WERI-Rb-1 (cell line): Measurements from ENCODE around the gene GLIS1.
A peak's percentile ranks its signal among the peaks of the same experiment; 100 is the strongest.

Experiments
- DNase-seq: peaks from one replicate; pipeline ENCODE4 v3.0.0-alpha.2; 2020
- H3K27ac ChIP-seq: fragments of 250-450 bp; sonication (Bioruptor Pico); 2 replicates; pipeline ENCODE4 v1.5.1; 2020; ENCODE audit warnings: mild to moderate bottlenecking, moderate library complexity
- H3K27me3 ChIP-seq: fragments of 250-450 bp; sonication (Bioruptor Pico); 2 replicates; pipeline ENCODE4 v1.5.1; 2021; ENCODE audit warnings: mild to moderate bottlenecking, low read depth, moderate library complexity; ENCODE audit not compliant: insufficient read depth, severe bottlenecking
- H3K36me3 ChIP-seq: fragments of 250-450 bp; sonication (Bioruptor Pico); 2 replicates; pipeline ENCODE4 v1.5.1; 2020; ENCODE audit warnings: mild to moderate bottlenecking, moderate library complexity
- H3K4me3 ChIP-seq: 2 replicates; pipeline ENCODE4 v1.5.1; 2011; ENCODE audit warnings: low read depth, mild to moderate bottlenecking, control low read depth, low read length
- H3K9me3 ChIP-seq: fragments of 250-450 bp; sonication (Bioruptor Pico); 2 replicates; pipeline ENCODE4 v1.5.1; 2021; ENCODE audit warnings: mild to moderate bottlenecking, moderate library complexity; ENCODE audit not compliant: severe bottlenecking
- TF ChIP-seq, protein P1 (sequence below): IDR thresholded peaks from 2 replicates; pipeline ENCODE4 v1.5.1; 2011; ENCODE audit warnings: low read depth, mild to moderate bottlenecking, control low read depth, inconsistent platforms, low read length

GLIS1 gene

DNA sequence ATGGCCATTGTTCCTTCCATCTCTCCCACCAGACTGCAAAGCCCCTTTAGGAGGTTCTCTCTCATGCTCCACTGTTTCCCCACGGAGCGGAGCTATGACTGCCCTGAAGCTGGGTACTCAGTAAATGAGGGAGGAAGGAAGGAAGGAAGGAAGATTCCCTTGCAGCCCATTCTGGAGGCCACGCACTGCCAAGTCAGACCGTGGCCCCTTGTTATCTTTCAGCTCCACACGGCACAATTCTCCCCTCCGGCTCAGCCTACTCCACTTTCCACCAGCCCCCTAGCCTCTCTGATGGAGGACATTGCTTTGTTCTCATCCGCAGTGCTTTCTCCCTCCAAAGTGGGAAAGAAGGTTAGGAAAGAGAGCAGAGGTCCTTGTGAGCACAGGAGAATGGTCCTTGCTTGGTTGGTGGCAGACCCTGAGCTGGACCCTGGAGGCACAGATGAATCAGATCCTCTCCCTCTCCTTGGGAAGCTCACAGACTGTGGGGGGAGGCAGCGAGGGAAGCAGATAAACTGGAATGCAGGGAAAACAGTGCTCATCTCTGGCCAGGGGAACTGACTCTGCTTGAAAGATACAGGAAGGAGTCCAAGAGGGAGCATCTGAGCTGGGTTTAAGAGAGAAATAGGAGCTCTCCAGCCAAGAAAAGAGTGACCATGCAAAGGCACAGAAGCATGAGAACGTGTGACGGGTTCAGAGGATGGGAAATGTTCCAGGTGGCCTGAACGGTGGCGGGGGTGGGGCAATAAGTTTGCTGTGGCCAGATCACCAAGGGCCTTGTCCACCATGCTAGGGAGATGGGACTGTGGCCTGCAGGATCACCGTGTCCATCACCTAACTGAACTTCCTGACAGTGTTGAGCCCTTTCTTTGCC, 52.6 kb downstream of the GLIS1 start:
- H3K27me3 ChIP-seq, result no peaks in the 10 kb centered on the region
- no peaks in the 10 kb centered on the region for H3K36me3 ChIP-seq
- TF ChIP-seq, protein P1, sequence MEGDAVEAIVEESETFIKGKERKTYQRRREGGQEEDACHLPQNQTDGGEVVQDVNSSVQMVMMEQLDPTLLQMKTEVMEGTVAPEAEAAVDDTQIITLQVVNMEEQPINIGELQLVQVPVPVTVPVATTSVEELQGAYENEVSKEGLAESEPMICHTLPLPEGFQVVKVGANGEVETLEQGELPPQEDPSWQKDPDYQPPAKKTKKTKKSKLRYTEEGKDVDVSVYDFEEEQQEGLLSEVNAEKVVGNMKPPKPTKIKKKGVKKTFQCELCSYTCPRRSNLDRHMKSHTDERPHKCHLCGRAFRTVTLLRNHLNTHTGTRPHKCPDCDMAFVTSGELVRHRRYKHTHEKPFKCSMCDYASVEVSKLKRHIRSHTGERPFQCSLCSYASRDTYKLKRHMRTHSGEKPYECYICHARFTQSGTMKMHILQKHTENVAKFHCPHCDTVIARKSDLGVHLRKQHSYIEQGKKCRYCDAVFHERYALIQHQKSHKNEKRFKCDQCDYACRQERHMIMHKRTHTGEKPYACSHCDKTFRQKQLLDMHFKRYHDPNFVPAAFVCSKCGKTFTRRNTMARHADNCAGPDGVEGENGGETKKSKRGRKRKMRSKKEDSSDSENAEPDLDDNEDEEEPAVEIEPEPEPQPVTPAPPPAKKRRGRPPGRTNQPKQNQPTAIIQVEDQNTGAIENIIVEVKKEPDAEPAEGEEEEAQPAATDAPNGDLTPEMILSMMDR, result no peak
- no peak for DNase-seq
- H3K9me3 ChIP-seq, result no peaks in the 10 kb centered on the region
- no peak overlapping the region for H3K4me3 ChIP-seq
- peak overlapping the region; percentile 10 for H3K27ac ChIP-seq

DNA sequence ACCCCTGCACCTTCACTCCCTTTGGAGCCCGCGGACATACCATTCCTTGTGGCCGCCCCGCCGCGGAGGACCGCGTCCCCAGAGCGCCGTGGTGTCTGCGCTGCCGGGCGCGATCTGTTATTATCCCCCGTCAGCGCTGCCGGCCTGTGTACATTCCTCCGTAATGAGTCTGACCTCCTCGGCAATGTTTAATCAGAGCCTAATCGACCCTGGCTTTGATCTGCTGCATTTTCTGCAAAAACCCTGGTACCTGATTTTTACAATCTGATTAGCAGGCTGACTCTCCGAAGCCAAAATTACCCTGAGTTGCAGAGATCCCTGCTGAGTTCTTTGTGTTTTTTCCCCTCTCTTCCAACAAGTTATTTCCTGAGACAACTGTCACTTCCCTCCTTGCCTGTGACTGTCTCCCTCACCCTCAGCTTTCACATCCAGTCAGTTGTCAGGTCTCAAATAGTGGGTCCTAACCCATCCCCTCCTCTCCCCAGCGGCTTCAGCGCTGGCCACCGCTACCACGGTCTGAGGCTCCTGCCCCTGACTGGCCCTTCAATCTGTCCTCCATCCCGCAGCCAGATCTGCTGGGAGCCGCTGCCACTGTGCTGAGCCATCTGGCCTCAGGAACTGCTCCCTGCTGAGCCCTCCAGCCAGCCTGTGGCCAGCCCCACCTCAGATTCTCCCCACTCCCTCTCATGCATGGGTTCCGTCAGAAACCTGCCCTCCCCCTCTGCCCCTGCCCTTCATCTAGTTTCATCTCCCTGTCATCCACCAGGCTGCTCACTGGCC, 53.5 kb downstream of the GLIS1 start:
- H3K27ac ChIP-seq, result peak overlapping the region; percentile 15
- no peaks in the 10 kb centered on the region for H3K27me3 ChIP-seq
- TF ChIP-seq, protein P1, result no peak
- no peaks in the 10 kb centered on the region for H3K9me3 ChIP-seq
- peak overlapping the region; percentile 36 for H3K4me3 ChIP-seq
- no peaks in the 10 kb centered on the region for H3K36me3 ChIP-seq
- DNase-seq, result peak; percentile 84

- H3K4me3 ChIP-seq, result peak overlapping the region; percentile 36
- no peaks in the 10 kb centered on the region for H3K9me3 ChIP-seq
- H3K36me3 ChIP-seq, result no peaks in the 10 kb centered on the region
- TF ChIP-seq, protein P1, result no peak
- DNase-seq, result no peak
- peak overlapping the region; percentile 15; the same call in 1 of the 2 replicates for H3K27ac ChIP-seq
- H3K27me3 ChIP-seq, result no peaks in the 10 kb centered on the region
Observed at GRCh38 chr1:53684741-53685140, 54.2 kb downstream of the GLIS1 start.

GRCh38 chr1:53683986-53684740, 54.8 kb downstream of the GLIS1 start:
- no peaks in the 10 kb centered on the region for H3K27me3 ChIP-seq
- TF ChIP-seq, protein P1, result peak; percentile 61
- no peak overlapping the region for H3K27ac ChIP-seq
- H3K4me3 ChIP-seq, result no peak overlapping the region
- DNase-seq, result peak; percentile 38
- no peaks in the 10 kb centered on the region for H3K9me3 ChIP-seq
- no peaks in the 10 kb centered on the region for H3K36me3 ChIP-seq

- Histone ChIP-seq H3K27ac (no peak overlapping the region), H3K27me3 (no peaks in the 10 kb centered on the region), H3K36me3 (no peaks in the 10 kb centered on the region), H3K4me3 (no peak overlapping the region), H3K9me3 (no peaks in the 10 kb centered on the region)
- no peak for DNase-seq
- TF ChIP-seq, protein P1, result no peak
Observed at GRCh38 chr1:53682881-53683280, 56.1 kb downstream of the GLIS1 start.
